ENCODE results near the gene TMEM202.

TMEM202 gene

DNA sequence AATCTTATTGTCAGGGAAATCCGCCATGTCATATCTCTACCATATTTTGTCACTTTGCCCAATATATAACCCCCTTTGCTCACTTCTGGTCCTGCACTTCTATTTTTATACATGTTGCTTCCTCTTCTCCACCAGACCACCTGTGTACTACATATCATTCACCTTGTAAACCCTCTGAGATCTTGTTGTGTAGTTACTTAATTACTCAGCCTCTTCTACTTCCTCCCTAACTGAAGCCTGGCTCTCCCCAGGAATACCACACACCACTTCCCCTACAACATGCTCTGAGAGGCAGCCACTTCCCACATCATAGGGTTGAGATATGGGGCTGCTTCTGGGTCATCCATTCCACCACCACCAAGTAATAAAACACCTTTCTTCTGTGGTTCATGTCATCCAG, 32.3 kb upstream of the TMEM202 start:
- H3K4me3 ChIP-seq (ENCODE audit: low read depth, low read length) = no peak overlapping the region
- no peak for DNase-seq (ENCODE audit: low read depth)
- TF ChIP-seq CTCF (conservative IDR thresholded peaks at IDR 0.05; ENCODE audit: low read depth, low read length) = no peak

DNA sequence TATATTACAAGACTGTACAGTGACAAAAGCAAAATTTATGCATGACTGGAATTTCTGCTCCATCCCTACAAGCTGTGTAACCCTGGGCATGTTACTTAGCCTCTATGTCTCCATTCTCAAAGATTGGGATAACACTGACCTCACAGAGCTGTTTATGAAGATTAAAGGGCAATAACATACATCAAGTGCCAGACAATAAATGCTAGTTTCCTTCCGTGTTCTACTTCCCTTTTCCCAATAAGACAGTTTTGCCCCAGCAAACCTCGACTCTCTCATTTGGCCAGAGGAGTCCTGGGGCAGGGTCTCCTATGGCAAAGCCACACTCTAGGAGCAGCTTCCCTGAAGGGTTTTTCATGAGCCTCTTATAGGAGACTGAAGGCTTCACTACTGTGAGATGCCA, 29.8 kb upstream of the TMEM202 start:
- no peak for DNase-seq (ENCODE audit: low read depth)
- no peak for TF ChIP-seq CTCF (conservative IDR thresholded peaks at IDR 0.05; ENCODE audit: low read depth, low read length)
- H3K4me3 ChIP-seq (ENCODE audit: low read depth, low read length) = no peak overlapping the region

DNA sequence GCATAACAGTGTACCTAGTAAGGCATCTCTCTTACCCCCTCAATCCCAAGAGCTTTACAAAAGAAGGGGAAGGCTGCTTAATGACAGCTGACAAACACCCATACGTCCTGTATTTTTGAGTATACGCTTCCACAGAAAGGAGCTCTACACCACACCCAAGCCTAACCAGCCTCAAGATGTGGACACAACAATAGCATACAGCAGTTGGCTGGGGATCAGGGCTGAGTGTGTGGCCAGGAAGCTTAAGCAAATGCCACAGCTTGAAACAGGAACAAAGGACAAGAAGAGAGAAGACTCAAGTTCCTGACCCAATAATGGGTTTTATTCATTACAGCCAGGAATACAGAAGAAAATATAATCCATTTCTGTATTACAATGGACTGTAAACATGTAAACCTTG, 29.2 kb upstream of the TMEM202 start:
- no peak for TF ChIP-seq CTCF (conservative IDR thresholded peaks at IDR 0.05; ENCODE audit: low read depth, low read length)
- H3K4me3 ChIP-seq (ENCODE audit: low read depth, low read length) = no peak overlapping the region
- DNase-seq (ENCODE audit: low read depth) = no peak

GRCh38 chr15:72369964-72370363, 28.1 kb upstream of the TMEM202 start:
- no peak overlapping the region for H3K4me3 ChIP-seq (ENCODE audit: low read depth, low read length)
- DNase-seq (ENCODE audit: low read depth) = peak; percentile 7

DNA sequence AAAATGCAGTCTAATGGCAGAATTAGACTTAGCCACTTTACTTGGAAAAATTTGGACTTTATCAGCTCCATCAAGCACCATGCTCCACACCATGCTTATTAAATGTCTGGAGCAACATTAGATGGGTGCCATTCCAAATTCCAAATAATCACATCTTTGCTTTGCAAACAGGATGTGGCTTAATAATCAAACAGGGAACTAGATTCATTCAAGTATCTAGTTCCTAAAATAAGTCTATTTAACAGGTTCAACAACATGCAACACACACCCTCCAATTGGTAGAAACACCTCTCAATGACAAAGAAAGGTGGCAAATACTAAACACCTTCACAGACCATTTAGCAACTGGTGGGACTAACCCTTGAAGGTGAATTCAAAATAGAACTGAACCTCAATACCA, 25.7 kb upstream of the TMEM202 start:
- no peak for TF ChIP-seq CTCF (conservative IDR thresholded peaks at IDR 0.05; ENCODE audit: low read depth, low read length)
- no peak for DNase-seq (ENCODE audit: low read depth)
- H3K4me3 ChIP-seq (ENCODE audit: low read depth, low read length) = no peak overlapping the region

More at GRCh38 chr15:72369964-72370363, 28.1 kb upstream of the TMEM202 start:
- no peak for TF ChIP-seq CTCF (conservative IDR thresholded peaks at IDR 0.05; ENCODE audit: low read depth, low read length)

GRCh38 chr15:72375501-72375845, 22.6 kb upstream of the TMEM202 start:
- H3K4me3 ChIP-seq (ENCODE audit: low read depth, low read length) = peak overlapping the region; percentile 89
- no peak for TF ChIP-seq CTCF (conservative IDR thresholded peaks at IDR 0.05; ENCODE audit: low read depth, low read length)
- DNase-seq (ENCODE audit: low read depth) = no peak

GRCh38 chr15:72375846-72376581, 22.1 kb upstream of the TMEM202 start, which contains the start of gene HEXA:
HEXA (minus strand) TSS chr15:72376014; CDS start chr15:72375972, 42 bp downstream.
- TF ChIP-seq CTCF (conservative IDR thresholded peaks at IDR 0.05; ENCODE audit: low read depth, low read length) = no peak
- DNase-seq (ENCODE audit: low read depth) = peak; percentile 98
- peak within 1 kb of the TSS; percentile 89 for H3K4me3 ChIP-seq (ENCODE audit: low read depth, low read length)
